KOPT-K1 (cell line): ENCODE results near the gene APOH.

ENCODE experiments used
- H3K27ac ChIP-seq: fragments of 200-600 bp; sonication (generic); 2 replicates; pipeline ENCODE4 v1.5.1; 2016; ENCODE audit warnings: antibody characterized with exemption, mild to moderate bottlenecking, low read depth, low read length; ENCODE audit not compliant: poor library complexity, severe bottlenecking
- H3K36me3 ChIP-seq: fragments of 200-600 bp; sonication (generic); 2 replicates; pipeline ENCODE4 v1.5.1; 2017; ENCODE audit warnings: antibody characterized with exemption, mild to moderate bottlenecking, low read length, moderate library complexity; ENCODE audit not compliant: insufficient read depth
- H3K9me3 ChIP-seq: fragments of 200-600 bp; sonication (generic); 2 replicates; pipeline ENCODE4 v1.5.1; 2017; ENCODE audit warnings: antibody characterized with exemption, low read length, mild to moderate bottlenecking; ENCODE audit not compliant: insufficient read depth, poor library complexity, severe bottlenecking

Gene APOH

DNA sequence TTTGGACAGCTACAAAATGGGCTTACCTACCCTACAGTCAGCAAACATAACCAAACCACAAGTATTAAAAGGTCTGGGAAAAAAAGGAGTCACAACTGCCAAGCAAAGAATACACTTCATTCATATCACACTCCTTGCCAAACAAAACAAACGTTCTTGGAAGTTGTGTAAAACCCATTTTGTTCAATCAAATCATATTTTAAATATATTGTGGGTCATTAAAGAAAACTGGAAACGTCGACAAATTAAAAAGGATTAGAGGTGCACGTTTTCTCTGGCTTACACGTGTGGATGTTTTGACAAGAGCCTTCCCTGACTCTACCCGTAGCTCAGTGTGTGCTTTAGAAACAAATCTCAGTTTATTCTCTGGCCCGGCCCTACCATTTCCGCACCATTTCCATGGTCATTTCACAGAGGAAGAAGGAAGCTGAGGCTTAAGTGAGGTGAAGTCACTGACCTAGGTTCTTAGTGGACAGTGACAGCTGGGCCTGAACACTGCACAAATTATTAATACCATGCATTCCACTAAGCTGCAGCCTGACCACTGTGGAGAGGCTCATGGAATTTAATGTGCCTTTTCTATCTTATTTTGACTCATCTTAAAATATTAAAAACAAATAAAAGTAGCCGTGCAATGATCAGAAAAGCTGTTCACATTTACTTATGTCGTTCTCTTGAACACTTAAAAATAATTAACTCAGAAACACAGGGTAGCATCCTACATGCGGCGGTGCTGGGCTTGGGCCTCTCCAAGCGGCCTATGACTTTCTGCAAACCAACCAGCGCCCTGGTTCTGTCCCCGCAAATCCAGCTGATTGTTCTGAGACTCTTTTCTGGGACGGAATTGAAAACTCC lies 38.2 kb downstream of the APOH start:
- Histone ChIP-seq H3K36me3 (no peaks in the 10 kb centered on the region), H3K9me3 (no peaks in the 10 kb centered on the region), H3K27ac (peak overlapping the region; percentile 74)

- H3K9me3 ChIP-seq = peaks cover 18% of the 10 kb centered on the region
- no peak overlapping the region for H3K27ac ChIP-seq
- H3K36me3 ChIP-seq = no peaks in the 10 kb centered on the region
Observed at GRCh38 chr17:66187718-66188117, 41.5 kb downstream of the APOH start.

DNA sequence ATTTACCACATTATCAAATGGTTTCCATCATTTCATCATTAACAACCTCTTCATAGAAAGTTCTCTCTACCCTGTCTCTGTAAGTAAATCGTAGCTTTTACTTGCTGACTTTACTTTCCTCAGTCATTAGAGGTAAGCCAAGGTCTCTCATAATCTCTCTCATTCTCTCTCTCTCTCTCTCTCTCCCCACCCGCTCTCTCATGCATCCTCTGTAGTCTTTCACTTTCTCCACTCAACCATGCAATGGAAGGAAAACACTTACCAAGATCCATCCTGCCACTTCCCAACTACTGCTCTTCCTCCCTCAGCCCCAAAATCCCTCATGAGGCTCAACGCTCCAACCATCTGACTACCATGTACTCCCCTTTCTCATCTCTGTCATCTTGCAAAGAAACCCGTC lies 43.4 kb downstream of the APOH start:
- Histone ChIP-seq H3K36me3 (peaks cover 18% of the 10 kb centered on the region), H3K9me3 (peaks cover 18% of the 10 kb centered on the region), H3K27ac (no peak overlapping the region)

- Histone ChIP-seq H3K9me3 (peaks cover 18% of the 10 kb centered on the region), H3K36me3 (peaks cover 24% of the 10 kb centered on the region), H3K27ac (no peak overlapping the region)
Observed at GRCh38 chr17:66184392-66184791, 44.8 kb downstream of the APOH start.

- peaks cover 18% of the 10 kb centered on the region for H3K9me3 ChIP-seq
- peaks cover 24% of the 10 kb centered on the region for H3K36me3 ChIP-seq
- H3K27ac ChIP-seq = no peak overlapping the region
Observed at GRCh38 chr17:66183529-66183928, 45.7 kb downstream of the APOH start.

DNA sequence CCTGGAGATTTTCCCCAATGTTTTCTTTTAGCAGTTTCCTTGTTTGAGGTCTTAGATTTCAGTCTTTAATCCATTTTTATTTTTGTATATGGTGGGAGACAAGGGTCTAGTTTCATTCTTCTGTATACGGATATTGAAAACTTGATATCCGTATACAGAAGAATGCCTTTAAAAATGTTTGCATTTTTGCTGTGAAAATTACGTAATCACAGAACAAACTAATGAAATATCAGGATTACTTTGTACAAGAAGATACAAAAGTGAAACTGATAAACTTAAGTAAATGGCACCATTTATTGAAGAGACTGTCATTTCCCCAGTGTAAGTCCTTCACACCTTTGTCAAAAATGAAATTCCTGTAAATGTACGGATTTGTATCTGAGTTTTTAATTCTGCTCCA lies 50.6 kb downstream of the APOH start:
- Histone ChIP-seq H3K27ac (no peak overlapping the region), H3K36me3 (peaks cover 32% of the 10 kb centered on the region), H3K9me3 (peaks cover 4% of the 10 kb centered on the region)

GRCh38 chr17:66177048-66177447 lies 52.2 kb downstream of the APOH start:
- Histone ChIP-seq H3K9me3 (no peaks in the 10 kb centered on the region), H3K36me3 (peaks cover 26% of the 10 kb centered on the region), H3K27ac (no peak overlapping the region)

DNA sequence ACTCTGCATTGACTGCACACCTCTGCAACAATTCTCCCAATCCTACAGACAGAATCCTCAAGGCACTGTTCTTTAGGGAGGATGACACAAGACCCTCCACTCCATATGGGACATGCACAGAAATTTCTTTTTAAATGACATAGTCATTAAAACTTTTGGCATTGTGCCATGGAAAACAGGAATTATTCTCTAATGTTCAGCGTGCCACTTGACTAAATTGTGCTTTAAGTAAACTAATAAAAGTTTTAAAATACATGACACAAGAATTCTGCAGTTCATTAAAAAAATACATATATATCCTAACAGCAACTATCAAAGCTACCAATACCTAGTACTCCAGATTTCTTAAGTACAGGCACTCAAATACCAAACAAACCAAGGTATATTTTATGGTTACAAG lies 53.3 kb downstream of the APOH start:
- no peak overlapping the region for H3K27ac ChIP-seq
- H3K9me3 ChIP-seq = no peaks in the 10 kb centered on the region
- H3K36me3 ChIP-seq = peaks cover 15% of the 10 kb centered on the region; the same call in 1 of the 2 replicates

DNA sequence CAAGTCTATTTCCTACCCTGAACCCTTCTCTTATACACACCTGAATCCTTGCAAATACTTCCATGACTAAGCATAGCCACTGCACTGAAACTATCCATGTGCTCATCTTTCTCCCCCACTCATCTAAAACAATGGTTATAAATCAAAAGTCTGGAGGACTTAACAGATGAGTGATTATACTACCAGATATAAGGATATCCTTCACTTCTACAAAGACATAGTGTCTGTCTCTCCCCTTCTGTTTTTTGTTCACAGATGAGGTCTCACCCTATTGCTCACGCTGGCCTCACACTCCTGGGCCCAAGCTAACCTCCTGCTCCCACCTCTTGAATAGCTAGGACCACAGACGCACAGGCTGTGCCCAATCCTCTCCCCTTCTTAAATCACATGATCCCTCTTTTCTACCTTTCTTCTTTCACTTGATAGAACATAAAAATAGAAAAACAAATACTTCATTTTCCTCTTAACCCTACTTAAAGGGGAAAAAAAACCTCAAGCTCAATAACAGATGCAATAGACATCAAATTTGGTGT lies 56.5 kb downstream of the APOH start:
- H3K9me3 ChIP-seq = no peaks in the 10 kb centered on the region
- peaks cover 14% of the 10 kb centered on the region for H3K36me3 ChIP-seq
- H3K27ac ChIP-seq = no peak overlapping the region

DNA sequence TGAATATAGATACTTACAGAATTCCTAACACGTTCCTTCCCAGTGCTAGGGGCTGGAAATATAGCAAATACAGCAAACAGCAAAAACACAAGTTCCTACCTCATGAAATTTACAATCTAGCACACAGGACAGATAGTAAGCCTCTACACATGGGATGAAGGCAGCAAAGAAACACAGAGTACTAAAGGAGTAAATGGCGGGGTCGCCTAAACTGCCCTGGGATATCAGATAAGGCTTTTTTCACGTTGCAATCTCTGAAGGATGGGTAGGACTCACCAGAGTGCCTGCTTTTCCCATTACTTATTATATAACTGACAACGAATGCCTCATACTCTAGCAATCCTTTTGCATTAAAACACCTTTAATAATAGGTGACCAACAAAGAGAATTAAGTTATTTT lies 57.1 kb downstream of the APOH start:
- Histone ChIP-seq H3K9me3 (no peaks in the 10 kb centered on the region), H3K36me3 (peaks cover 18% of the 10 kb centered on the region), H3K27ac (no peak overlapping the region)

- Histone ChIP-seq H3K9me3 (no peaks in the 10 kb centered on the region), H3K27ac (no peak overlapping the region), H3K36me3 (peaks cover 20% of the 10 kb centered on the region)
Observed at GRCh38 chr17:66171692-66172091, 57.5 kb downstream of the APOH start.

GRCh38 chr17:66171172-66171571 lies 58.0 kb downstream of the APOH start:
- H3K9me3 ChIP-seq = no peaks in the 10 kb centered on the region
- H3K36me3 ChIP-seq = peaks cover 20% of the 10 kb centered on the region
- H3K27ac ChIP-seq = no peak overlapping the region

DNA sequence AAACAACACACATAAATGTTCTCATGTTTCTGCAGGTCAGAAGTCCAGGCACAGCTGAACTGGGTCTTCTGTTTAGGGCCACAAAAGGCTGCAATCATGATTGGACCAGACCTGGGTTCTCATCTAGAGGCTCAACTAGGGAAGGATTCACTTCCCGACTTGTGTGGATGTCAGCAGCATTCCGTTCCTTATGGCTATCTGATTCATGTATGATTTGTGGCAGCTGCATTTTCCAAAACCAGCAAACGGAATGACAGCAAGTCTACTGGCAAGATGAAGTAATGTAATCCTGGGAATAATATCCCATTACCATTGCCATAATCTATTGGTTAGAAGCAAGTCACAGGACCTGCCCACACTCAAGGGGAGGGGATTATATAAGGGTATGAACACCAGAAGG lies 59.4 kb downstream of the APOH start:
- Histone ChIP-seq H3K36me3 (peaks cover 18% of the 10 kb centered on the region), H3K9me3 (no peaks in the 10 kb centered on the region), H3K27ac (no peak overlapping the region)

DNA sequence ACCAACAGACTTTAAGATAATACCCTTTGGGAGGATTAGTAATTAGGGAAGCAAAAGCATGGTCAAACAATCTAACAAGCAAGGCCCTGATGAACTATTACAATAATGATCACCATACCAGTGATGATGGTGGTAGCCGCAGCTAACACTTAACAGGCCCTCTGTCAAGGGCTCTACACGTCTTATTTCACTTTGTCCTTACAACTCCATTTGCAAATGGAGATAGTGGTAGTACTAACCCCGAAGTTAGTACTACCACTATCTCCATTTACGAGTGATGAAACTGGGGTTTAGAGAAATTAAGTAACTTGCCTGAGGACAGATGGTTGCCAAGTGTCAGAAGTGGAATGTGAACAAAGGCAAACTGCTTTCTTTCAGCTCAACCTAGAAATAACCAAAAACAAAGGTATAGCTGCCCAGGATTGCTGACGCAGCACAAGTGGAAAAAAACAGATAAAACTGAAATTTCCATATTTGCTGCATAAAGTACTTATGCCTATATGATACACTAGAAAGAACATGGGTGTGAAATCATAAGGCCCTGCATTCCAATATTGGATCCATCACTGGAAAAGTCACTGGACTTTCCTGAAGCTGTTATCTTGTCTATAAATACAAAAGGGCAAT lies 61.9 kb downstream of the APOH start:
- Histone ChIP-seq H3K36me3 (peaks cover 11% of the 10 kb centered on the region; the same call in 1 of the 2 replicates), H3K27ac (no peak overlapping the region), H3K9me3 (no peaks in the 10 kb centered on the region)

- peaks cover 5% of the 10 kb centered on the region for H3K9me3 ChIP-seq
- H3K36me3 ChIP-seq = peaks cover 11% of the 10 kb centered on the region; the same call in 1 of the 2 replicates
- no peak overlapping the region for H3K27ac ChIP-seq
Observed at GRCh38 chr17:66165537-66166123, 63.6 kb downstream of the APOH start.
